Activated B cell treated with CpG ODN at 0.5 μM for 24 hours (primary cell): ENCODE measurements around the gene RBM24. TPM values are rescaled to one million over a fixed set of nuclear protein-coding genes. Genes with fewer than 3 reads are reported as not detected.

Source experiments
- ATAC-seq: fragments of 200-7000 bp; cut with Tn5 transposase; one replicate; pipeline ENCODE4 v1.10.0; 2021; ENCODE audit warnings: low read depth, mild to moderate bottlenecking, moderate library complexity
- CTCF ChIA-PET: fragments of 350-600 bp; sonication (Branson Sonifier 250); formaldehyde crosslinking; loops from one replicate; lab custom pipeline; 2021; ENCODE audit warnings: antibody characterized with exemption; lab: Charles Lee
- POLR2A ChIA-PET: fragments of 350-600 bp; sonication (Branson Sonifier 250); formaldehyde crosslinking; loops from one replicate; lab custom pipeline; 2021; ENCODE audit warnings: antibody characterized with exemption; lab: Charles Lee
- DNase-seq: peaks from one replicate; pipeline ENCODE4 v3.0.0; 2022
- H3K27ac Mint-ChIP-seq: one replicate; pipeline ENCODE4 v1.8.0; 2020; ENCODE audit warnings: mixed read lengths
- H3K27me3 Mint-ChIP-seq: one replicate; pipeline ENCODE4 v1.8.0; 2021; ENCODE audit warnings: mixed read lengths
- H3K36me3 Mint-ChIP-seq: one replicate; pipeline ENCODE4 v1.8.0; 2021; ENCODE audit warnings: low read depth, mixed read lengths
- H3K4me1 Mint-ChIP-seq: one replicate; pipeline ENCODE4 v1.8.0; 2021; ENCODE audit warnings: mixed read lengths
- H3K4me3 Mint-ChIP-seq: one replicate; pipeline ENCODE4 v1.8.0; 2020; ENCODE audit warnings: mild to moderate bottlenecking, mixed read lengths
- H3K9me3 Mint-ChIP-seq: one replicate; pipeline ENCODE4 v1.8.0; 2020; ENCODE audit warnings: mixed read lengths
- CTCF ChIP-seq: fragments of 200-600 bp; IDR thresholded peaks from one replicate; pipeline ENCODE4 v1.8.0; 2022; ENCODE audit warnings: antibody characterized with exemption, mild to moderate bottlenecking
- intact Hi-C: fragments of 100-400 bp; cut with micrococcal nuclease; formaldehyde crosslinking; loops from one replicate; pipeline ENCODE4 v1.15.1; 2024
- total RNA-seq: library from RNA; stranded (reverse); gene quantifications from 2 replicates; pipeline ENCODE4 v1.2.3, GENCODE V29; 2022

The RBM24 gene
- not detected in 2 replicates for total RNA-seq

DNA sequence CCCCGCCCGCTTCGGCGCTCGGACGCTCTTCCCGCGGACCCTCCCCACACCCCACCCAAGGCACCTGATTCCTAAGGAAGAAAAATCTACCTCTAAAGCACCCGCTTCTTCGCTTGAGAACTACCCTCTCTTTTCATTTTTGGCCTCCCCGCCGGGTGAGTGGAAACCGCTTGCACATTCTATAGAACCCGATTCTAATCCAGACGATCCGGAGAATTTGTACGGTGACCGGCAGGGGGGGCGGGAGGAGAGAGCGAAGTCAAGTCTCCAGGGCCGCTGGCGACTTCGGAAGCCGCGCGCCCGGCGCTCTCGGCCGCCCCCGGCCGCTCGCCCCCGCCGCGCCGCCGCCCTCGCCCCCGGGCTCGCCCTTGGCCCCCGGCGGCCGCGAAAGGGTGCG is at the start of gene RBM24:
TSS of gene RBM24 (plus strand) at position 262 of the 397 bp plus-strand sequence. CDS start 221 bp downstream, outside the sequence.
- Mint-ChIP-seq H3K4me1 (peaks cover 11% of the 10 kb centered on the region), H3K27ac (no peak within 1 kb of the TSS), H3K9me3 (no peaks in the 10 kb centered on the region), H3K27me3 (peaks cover 48% of the 10 kb centered on the region), H3K4me3 (peak within 1 kb of the TSS; percentile 72), H3K36me3 (no peaks in the 10 kb centered on the region)
- no peak for TF ChIP-seq CTCF
- ChIA-PET CTCF (no interaction called here), POLR2A (no interaction called here)
- ATAC-seq, result no peak
- DNase-seq, result no peak
- intact Hi-C loops, result no loop called here

DNA sequence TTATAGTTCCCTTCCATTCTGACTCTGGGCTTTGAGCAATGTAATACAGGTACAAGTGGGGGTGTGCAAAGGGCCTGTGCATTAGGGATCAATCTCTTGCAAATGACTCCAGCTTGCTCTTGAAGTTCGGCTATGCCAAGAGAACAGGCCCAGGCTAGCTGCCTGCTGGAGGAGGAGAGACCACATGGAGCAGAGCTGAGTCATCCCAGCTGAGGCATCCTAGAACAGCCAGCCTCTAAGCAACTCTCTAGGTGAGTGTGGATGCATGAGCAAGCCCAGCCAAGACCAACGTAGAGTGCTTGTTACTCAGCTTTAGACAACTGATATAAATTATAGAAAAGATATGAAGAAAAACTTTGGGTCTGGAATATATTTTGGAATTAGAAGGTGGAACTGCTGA is 47.6 kb upstream of the RBM24 start:
- H3K27me3 Mint-ChIP-seq, result peaks cover 1% of the 10 kb centered on the region
- no peaks in the 10 kb centered on the region for H3K9me3 Mint-ChIP-seq
- H3K27ac Mint-ChIP-seq, result no peak overlapping the region
- ChIA-PET CTCF (no interaction called here), POLR2A (no interaction called here)
- H3K36me3 Mint-ChIP-seq, result no peaks in the 10 kb centered on the region
- no peak for TF ChIP-seq CTCF
- no peaks in the 10 kb centered on the region for H3K4me1 Mint-ChIP-seq
- no peak overlapping the region for H3K4me3 Mint-ChIP-seq
- intact Hi-C loops, result no loop called here
- ATAC-seq (no peak), DNase-seq (no peak)

DNA sequence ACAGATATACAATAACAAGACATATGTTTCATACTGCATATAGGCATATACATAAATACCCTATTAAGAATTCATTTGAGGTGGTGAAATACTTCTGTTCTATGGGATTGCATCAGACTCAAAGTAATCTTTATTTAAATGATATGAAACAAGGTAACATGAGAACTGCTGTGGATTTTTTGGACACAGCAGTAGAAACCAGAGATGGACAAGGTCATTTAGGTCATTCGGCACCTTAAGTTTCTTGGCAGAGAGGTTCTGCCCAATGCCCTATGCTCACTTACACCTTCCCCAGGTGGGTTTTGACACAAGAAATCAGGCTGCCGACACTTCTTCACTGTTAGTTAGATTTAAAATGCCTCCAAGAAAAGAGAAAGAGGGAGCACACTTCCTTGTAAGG is 43.9 kb upstream of the RBM24 start:
- TF ChIP-seq CTCF, result no peak
- peaks cover 6% of the 10 kb centered on the region for H3K9me3 Mint-ChIP-seq
- no peaks in the 10 kb centered on the region for H3K36me3 Mint-ChIP-seq
- intact Hi-C loops, result no loop called here
- no peaks in the 10 kb centered on the region for H3K4me1 Mint-ChIP-seq
- no peaks in the 10 kb centered on the region for H3K27me3 Mint-ChIP-seq
- no peak for ATAC-seq
- DNase-seq, result no peak
- no peak overlapping the region for H3K4me3 Mint-ChIP-seq
- no peak overlapping the region for H3K27ac Mint-ChIP-seq
- POLR2A ChIA-PET, result no interaction called here
- CTCF ChIA-PET, result no interaction called here

DNA sequence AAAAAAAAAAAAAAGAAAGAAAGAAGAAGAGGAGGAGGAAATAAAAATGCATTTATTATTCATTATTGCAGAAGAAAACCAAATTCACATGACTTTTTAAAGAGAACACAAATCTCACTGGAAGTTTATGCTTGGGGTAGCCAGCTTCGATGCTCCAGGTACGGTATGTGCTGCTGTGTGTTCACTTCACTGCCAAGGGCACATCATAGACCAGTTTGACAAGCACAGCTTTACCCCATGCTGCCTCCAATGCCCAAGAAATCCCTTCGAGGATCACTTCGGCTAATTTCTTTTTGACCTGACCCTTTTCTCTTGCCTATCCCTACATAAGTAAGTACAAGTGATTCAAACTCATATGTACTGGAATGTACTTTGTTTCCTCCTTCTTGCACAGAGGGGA is 41.9 kb upstream of the RBM24 start:
- Mint-ChIP-seq H3K4me1 (no peaks in the 10 kb centered on the region), H3K27me3 (no peaks in the 10 kb centered on the region), H3K36me3 (no peaks in the 10 kb centered on the region), H3K27ac (no peak overlapping the region), H3K4me3 (no peak overlapping the region), H3K9me3 (peaks cover 6% of the 10 kb centered on the region)
- ChIA-PET POLR2A (no interaction called here), CTCF (no interaction called here)
- TF ChIP-seq CTCF, result no peak
- DNase-seq, result no peak
- intact Hi-C loops, result no loop called here
- ATAC-seq, result no peak

DNA sequence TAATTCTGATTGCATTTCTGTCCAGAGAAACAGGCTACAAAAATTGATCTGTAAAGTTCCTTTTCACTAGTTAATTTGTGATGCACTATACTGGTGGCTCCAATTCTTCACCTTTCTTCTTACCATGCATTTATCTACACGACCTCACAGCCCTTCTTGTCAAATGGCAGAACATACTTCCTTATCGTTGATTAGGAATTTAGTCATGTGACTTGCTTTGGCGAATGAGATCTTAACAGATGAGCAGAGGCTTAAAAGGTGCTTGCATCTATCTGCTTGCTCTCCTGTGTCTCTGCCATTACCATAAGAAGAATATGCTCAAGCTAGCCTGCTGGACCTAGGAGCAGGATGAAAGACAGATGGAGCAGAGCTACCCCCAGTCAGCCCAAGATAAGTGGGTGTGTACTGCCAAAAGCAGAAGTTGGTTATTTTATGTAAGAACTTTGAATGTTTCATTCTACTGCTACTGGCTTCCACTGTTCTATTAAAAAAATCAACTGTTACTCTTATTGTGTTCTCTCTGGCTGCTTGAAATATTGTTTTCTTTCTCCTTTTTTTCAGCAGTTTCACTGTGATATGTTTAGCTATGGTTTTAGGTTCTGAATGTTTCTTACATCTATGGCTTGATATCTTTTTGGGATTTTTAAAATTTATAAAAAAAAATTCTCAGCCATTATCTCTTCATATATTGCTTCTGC is 40.2 kb upstream of the RBM24 start:
- peaks cover 8% of the 10 kb centered on the region for H3K9me3 Mint-ChIP-seq
- H3K4me1 Mint-ChIP-seq, result no peaks in the 10 kb centered on the region
- no peaks in the 10 kb centered on the region for H3K27me3 Mint-ChIP-seq
- H3K27ac Mint-ChIP-seq, result no peak overlapping the region
- CTCF ChIA-PET, result no interaction called here
- ATAC-seq (no peak), DNase-seq (no peak)
- POLR2A ChIA-PET, result no interaction called here
- intact Hi-C loops, result no loop called here
- no peaks in the 10 kb centered on the region for H3K36me3 Mint-ChIP-seq
- no peak for TF ChIP-seq CTCF
- H3K4me3 Mint-ChIP-seq, result no peak overlapping the region
